Activated CD4-positive, CD25-positive, alpha-beta regulatory T cell (primary cell): ENCODE measurements around the gene TRUB1.
A peak's percentile ranks its signal among the peaks of the same experiment; 100 is the strongest.
"Not testable (repeated sequence)": the region's sequence is repeated elsewhere in the genome, so short reads cannot be mapped to it uniquely, and the experiment has no call there.

Experiments used
- DNase-seq, 4 experiments: peaks; one replicate each; lab custom pipeline; 2025; lab: John Stamatoyannopoulos, UW

The TRUB1 gene

GRCh38 chr10:114937962-114938855 lies at the start of gene TRUB1:
Gene TRUB1, plus strand, starts transcription at chr10:114938195. Its CDS starts 59 bp downstream, at chr10:114938254.
- peak; percentile 63 to 79 (median 76) for DNase-seq

DNA sequence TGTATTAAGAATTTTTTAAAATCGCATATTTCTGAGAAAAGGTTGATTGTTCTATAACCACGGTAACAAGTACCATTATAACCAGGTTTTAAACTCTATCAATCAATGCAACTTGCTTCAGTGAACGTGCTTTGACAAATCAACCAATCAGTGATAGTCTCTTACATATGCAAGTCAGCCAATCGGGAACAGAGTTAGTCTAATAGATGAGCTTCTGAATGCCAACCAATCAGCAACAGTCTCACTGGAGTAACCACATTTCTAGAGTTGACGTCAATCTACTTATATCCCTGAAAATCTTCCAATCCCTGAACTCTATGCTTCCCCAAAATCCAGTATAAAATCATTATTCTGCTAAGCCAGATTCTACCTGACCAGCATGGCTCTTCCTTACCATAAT lies 44.7 kb upstream of the TRUB1 start:
- DNase-seq = no peak

- no peak for DNase-seq
Measured at GRCh38 chr10:114894911-114895310, 43.1 kb upstream of the TRUB1 start.

GRCh38 chr10:114897011-114897410 lies 41.0 kb upstream of the TRUB1 start:
- not testable (repeated sequence) for DNase-seq

- no peak for DNase-seq
Measured at GRCh38 chr10:114897593-114897992, 40.4 kb upstream of the TRUB1 start.

- DNase-seq = no peak
Measured at GRCh38 chr10:114899982-114900381, 38.0 kb upstream of the TRUB1 start.

DNA sequence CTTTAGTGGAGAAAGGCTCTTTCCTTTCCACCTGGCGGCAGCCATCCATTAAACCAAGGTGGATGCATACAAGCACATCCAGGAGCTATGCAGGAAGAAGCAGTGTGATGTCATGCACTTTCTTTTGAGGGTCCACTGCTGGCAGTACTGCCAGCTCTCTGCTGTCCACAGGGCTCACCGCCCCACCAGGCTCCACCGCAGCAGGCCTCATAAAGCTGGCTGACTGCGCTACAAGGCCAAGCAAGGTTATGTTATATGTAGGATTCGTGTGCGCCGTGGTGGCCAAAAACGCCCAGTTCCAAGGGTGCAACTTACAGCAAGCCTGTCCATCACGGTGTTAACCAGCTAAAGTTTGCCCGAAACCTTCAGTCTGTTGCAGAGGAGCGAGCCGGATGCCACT lies 37.3 kb upstream of the TRUB1 start:
- no peak for DNase-seq

GRCh38 chr10:114902151-114902550 lies 35.8 kb upstream of the TRUB1 start:
- no peak for DNase-seq

- no peak for DNase-seq
Measured at GRCh38 chr10:114905450-114905849, 32.5 kb upstream of the TRUB1 start.

- DNase-seq = no peak
Measured at GRCh38 chr10:114906981-114907380, 31.0 kb upstream of the TRUB1 start.

DNA sequence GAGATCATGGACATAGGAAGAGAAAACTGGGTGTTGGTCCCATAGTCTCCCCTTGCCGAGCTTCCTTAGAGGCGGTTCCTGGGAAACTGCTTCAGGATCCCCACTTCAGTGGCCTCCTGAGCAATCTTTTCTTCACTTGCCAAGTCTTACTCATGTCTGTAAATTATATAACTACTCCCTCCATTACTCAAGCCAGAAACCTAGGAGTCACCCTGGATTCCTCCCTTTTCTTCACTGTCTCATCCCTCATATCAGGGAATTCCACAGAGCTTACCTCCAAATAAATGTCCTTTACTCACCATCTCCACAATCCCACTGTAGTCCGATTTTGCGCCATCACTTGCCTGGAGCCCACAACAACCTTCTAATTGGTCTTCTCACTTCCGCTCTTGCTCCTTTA lies 29.1 kb upstream of the TRUB1 start:
- no peak for DNase-seq

- DNase-seq = no peak
Measured at GRCh38 chr10:114911052-114911711, 26.8 kb upstream of the TRUB1 start.

DNA sequence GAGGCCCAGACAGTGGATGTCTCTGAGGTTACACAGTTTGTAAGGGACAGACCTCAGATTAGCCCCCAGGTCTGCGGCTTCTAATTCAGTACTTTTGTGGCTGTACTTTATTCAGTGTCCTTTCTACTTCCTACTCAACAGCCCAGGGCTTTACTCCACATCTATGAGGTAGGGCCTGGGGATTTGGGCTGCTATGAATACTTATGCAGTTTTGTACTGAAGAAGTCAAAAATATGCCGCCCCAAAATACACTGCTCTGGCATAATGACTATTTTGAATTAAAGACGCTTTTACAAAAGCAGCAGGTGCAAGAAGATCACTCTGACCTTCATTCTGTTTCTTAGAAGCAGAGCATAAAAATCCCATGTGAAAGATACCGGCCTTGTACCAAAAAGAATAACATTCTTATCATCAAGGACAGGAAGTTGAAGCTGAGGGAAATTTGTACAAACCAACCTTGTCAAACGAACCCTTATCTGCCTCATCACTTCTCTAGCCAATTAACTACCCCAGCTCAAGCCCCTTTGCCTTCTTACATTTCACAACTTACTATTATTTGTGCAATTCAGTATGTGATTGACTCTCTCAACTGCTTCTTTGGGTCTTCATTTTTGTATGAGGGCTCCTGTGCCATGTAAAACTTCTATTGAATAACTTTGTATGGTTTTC lies 26.1 kb upstream of the TRUB1 start:
- no peak for DNase-seq

- no peak for DNase-seq
Measured at GRCh38 chr10:114912470-114912859, 25.5 kb upstream of the TRUB1 start.

- no peak for DNase-seq
Measured at GRCh38 chr10:114914560-114914959, 23.4 kb upstream of the TRUB1 start.

- no peak for DNase-seq
Measured at GRCh38 chr10:114915294-114915693, 22.7 kb upstream of the TRUB1 start.

GRCh38 chr10:114916653-114917052 lies 21.3 kb upstream of the TRUB1 start:
- no peak for DNase-seq

GRCh38 chr10:114917459-114917858 lies 20.5 kb upstream of the TRUB1 start:
- no peak for DNase-seq

DNA sequence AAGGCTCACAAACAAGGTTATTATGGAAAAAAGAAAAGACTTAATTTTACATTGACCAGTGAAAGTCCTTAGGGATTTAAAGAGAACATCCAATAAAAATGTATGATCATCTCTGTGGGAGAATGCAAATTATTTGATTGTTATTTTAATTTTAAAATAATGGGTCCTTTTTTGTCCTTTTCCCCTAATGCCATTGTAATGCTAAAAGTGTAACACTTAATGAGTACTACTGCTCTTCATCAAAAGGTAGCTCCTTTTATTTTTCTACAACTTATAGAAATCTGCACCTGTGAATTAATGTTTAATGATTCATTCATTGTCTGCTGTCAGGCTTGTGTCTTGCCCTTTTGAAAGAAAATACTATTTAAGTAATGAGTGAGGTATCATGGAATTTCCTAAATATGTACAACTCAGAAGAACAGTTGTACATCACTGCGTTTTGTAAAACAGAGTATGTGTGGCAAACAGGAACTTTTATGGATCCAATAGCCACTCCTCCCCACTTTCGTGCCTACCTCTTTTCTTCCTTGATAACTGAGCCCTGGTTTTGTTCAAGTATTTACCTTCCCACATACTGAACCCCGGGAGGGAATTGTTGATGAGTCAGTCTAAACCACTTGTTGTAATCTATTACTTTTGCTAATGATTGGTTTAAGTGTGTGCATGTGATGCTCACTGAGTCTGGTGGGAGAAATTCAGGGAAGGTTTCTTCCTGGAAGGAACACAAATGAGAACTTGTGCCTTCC lies 19.9 kb upstream of the TRUB1 start:
- no peak for DNase-seq

- no peak for DNase-seq
Measured at GRCh38 chr10:114920459-114920858, 17.5 kb upstream of the TRUB1 start.

- DNase-seq = no peak
Measured at GRCh38 chr10:114922003-114922402, 16.0 kb upstream of the TRUB1 start.

DNA sequence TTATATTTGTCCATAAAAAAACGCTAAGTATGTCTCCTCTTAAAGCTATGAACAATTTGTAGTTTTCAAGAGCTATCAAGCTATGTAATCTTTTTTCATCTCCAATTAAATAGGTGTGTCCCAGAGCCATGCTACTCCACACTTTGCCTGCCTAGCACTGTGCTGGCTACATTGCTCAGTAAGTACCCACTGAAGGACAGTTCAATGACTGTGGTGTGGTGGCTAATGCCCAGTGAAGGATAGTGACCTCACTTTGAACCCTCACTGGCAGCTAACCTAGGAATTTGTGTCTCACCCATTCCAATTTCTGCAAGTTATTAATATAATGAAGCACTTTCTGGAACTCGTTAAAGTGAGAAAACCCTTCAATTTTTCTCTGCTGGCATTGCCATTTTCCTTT lies 14.4 kb upstream of the TRUB1 start:
- DNase-seq = no peak
